Osteoblast (primary cell): ENCODE data around the gene ABHD11. TPM values are rescaled to one million over a fixed set of nuclear protein-coding genes. Genes with fewer than 3 reads are reported as not detected.
"Not testable (repeated sequence)": the region's sequence is repeated elsewhere in the genome, so short reads cannot be mapped to it uniquely, and the experiment has no call there.

Experiments used
- DNase-seq: peaks from one replicate; pipeline ENCODE4 v3.0.0; 2011; ENCODE audit warnings: low spot score, mixed read lengths; ENCODE audit not compliant: insufficient read length; ENCODE audit errors: missing footprints
- H2AFZ ChIP-seq: 2 replicates; pipeline ENCODE4 v1.6.0; 2011; ENCODE audit warnings: mild to moderate bottlenecking, low read length
- H3K27ac ChIP-seq: 2 replicates; pipeline ENCODE4 v1.5.1; 2011; ENCODE audit warnings: mild to moderate bottlenecking, low read depth, low read length, moderate library complexity
- H3K27me3 ChIP-seq: 2 replicates; pipeline ENCODE4 v1.6.0; 2012; ENCODE audit warnings: mild to moderate bottlenecking, control low read depth, inconsistent platforms, low read length, moderate library complexity; ENCODE audit not compliant: insufficient read depth
- H3K36me3 ChIP-seq: 2 replicates; pipeline ENCODE4 v1.5.1; 2011; ENCODE audit warnings: mild to moderate bottlenecking, low read length, control low read depth, moderate library complexity; ENCODE audit not compliant: insufficient read depth
- H3K4me1 ChIP-seq: 2 replicates; pipeline ENCODE4 v1.5.1; 2011; ENCODE audit warnings: mild to moderate bottlenecking, low read length, control low read depth, moderate library complexity; ENCODE audit not compliant: insufficient read depth
- H3K4me2 ChIP-seq: 2 replicates; pipeline ENCODE4 v1.6.0; 2011; ENCODE audit warnings: mild to moderate bottlenecking, low read length; ENCODE audit not compliant: insufficient read depth
- H3K4me3 ChIP-seq: fragments of 200-600 bp; sonication (generic); 3 replicates; pipeline ENCODE4 v1.5.1; 2012; ENCODE audit warnings: mild to moderate bottlenecking, low read length, inconsistent platforms; ENCODE audit not compliant: insufficient read depth
- H3K79me2 ChIP-seq: 2 replicates; pipeline ENCODE4 v1.6.0; 2012; ENCODE audit warnings: mild to moderate bottlenecking, low read length, control low read depth, inconsistent platforms; ENCODE audit not compliant: insufficient read depth
- H3K9me3 ChIP-seq: 2 replicates; pipeline ENCODE4 v1.5.1; 2011; ENCODE audit warnings: low read depth, low read length, control low read depth
- H4K20me1 ChIP-seq: 2 replicates; pipeline ENCODE4 v1.6.0; 2012; ENCODE audit warnings: mild to moderate bottlenecking, low read length, control low read depth; ENCODE audit not compliant: insufficient read depth
- total RNA-seq: library from RNA; depleted of rRNA; stranded (reverse); fragments of >200 nt; gene quantifications from 2 replicates; pipeline ENCODE4 v1.2.3, GENCODE V29; 2012
- TF ChIP-seq, protein P1 (sequence below): IDR thresholded peaks from 2 replicates; pipeline ENCODE4 v1.5.1; 2011; ENCODE audit warnings: mild to moderate bottlenecking, low read depth, low read length, moderate library complexity; ENCODE audit errors: extremely low read depth

The ABHD11 gene
- total RNA-seq, 1 donor: 8.7 TPM

- no peaks in the 10 kb centered on the region for H3K27me3 ChIP-seq
- H3K27ac ChIP-seq: peak overlapping the region; percentile 95
- H2AFZ ChIP-seq: no peak overlapping the region
- peak overlapping the region; percentile 82 for H3K4me2 ChIP-seq
- H3K4me3 ChIP-seq: peak overlapping the region; percentile 95
- no peaks in the 10 kb centered on the region for H3K9me3 ChIP-seq
- peaks cover 67% of the 10 kb centered on the region for H3K79me2 ChIP-seq
- H3K36me3 ChIP-seq: peaks cover 12% of the 10 kb centered on the region
- peaks cover 33% of the 10 kb centered on the region for H3K4me1 ChIP-seq
- peaks cover 50% of the 10 kb centered on the region for H4K20me1 ChIP-seq
- TF ChIP-seq, protein P1, sequence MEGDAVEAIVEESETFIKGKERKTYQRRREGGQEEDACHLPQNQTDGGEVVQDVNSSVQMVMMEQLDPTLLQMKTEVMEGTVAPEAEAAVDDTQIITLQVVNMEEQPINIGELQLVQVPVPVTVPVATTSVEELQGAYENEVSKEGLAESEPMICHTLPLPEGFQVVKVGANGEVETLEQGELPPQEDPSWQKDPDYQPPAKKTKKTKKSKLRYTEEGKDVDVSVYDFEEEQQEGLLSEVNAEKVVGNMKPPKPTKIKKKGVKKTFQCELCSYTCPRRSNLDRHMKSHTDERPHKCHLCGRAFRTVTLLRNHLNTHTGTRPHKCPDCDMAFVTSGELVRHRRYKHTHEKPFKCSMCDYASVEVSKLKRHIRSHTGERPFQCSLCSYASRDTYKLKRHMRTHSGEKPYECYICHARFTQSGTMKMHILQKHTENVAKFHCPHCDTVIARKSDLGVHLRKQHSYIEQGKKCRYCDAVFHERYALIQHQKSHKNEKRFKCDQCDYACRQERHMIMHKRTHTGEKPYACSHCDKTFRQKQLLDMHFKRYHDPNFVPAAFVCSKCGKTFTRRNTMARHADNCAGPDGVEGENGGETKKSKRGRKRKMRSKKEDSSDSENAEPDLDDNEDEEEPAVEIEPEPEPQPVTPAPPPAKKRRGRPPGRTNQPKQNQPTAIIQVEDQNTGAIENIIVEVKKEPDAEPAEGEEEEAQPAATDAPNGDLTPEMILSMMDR: no peak
- peak; percentile 80 for DNase-seq
Measured at GRCh38 chr7:73717025-73717807, 21.4 kb downstream of the ABHD11 start.

DNA sequence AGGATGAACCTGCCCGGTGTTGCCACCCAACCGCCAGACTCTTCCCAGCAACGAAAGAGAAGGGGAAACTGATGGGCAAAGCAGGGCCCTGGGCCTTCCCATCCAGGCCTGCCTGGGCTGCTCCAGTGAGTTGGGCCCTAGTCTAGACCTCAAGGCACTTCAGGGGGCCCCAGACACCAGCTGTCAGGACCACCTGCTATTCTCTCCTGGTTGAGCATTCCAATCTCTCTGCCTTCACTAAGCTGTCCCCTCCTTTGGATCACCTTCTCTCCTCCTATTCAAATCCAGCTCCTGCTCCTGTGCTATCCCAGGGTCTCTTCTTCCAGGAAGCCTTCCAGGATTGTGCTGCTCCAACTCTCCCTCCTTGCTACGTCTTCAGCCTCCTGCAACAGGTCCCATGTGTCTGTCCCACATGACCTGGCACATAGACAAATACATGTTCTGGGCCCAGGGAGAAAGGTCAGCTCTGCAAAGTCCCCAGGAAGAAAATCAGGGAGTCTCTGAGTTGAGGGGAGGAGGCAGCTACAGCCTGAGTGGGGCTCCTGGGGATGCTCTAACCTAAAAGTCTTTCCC lies 22.2 kb downstream of the ABHD11 start:
- peaks cover 33% of the 10 kb centered on the region for H3K4me1 ChIP-seq
- H3K36me3 ChIP-seq: peaks cover 16% of the 10 kb centered on the region
- peak overlapping the region; percentile 64 for H3K27ac ChIP-seq
- peaks cover 58% of the 10 kb centered on the region for H4K20me1 ChIP-seq
- H3K27me3 ChIP-seq: no peaks in the 10 kb centered on the region
- DNase-seq: peak; percentile 59
- H3K79me2 ChIP-seq: peaks cover 75% of the 10 kb centered on the region
- H2AFZ ChIP-seq: no peak overlapping the region
- no peaks in the 10 kb centered on the region for H3K9me3 ChIP-seq
- no peak overlapping the region for H3K4me3 ChIP-seq
- peak overlapping the region; percentile 34 for H3K4me2 ChIP-seq
- TF ChIP-seq, protein P1: no peak

DNA sequence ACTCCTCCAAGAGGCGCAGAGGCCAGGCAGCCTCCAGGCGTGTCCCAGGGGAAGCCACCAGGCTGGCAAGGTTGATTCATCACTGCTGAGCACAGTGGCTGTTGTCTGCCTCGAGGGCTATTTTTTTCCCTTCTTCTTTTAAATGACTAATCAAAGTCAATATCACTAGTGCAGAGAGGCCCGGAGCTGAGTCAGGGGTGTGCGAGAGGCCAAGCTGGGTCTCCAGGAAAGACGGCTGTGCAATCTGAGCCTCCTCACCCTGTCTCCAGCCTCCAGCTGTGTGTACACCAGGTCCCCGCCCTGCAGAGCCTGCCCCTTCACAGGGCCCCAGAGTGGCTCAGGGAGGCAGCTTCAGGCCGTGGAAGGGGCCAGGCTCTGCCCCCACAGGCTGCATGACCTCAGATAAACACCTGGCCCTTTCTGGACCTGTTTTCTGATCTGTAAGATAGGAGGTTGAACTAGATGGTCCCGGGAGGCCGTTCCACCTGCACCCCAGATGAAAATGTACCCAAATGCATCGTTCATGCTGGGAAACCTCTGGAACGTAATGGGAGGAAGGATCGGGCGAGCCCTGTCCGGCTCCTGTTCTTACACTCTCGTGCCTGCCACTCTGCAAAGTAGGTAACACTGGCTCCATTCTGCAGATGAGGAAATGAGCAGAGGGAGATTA lies 22.8 kb downstream of the ABHD11 start:
- peaks cover 33% of the 10 kb centered on the region for H3K4me1 ChIP-seq
- H3K27ac ChIP-seq: peak overlapping the region; percentile 68
- peaks cover 82% of the 10 kb centered on the region for H3K79me2 ChIP-seq
- H3K4me3 ChIP-seq: peak overlapping the region; percentile 4
- H4K20me1 ChIP-seq: peaks cover 61% of the 10 kb centered on the region
- TF ChIP-seq, protein P1: no peak
- no peaks in the 10 kb centered on the region for H3K27me3 ChIP-seq
- no peak overlapping the region for H2AFZ ChIP-seq
- no peaks in the 10 kb centered on the region for H3K9me3 ChIP-seq
- peak; percentile 99 for DNase-seq
- H3K4me2 ChIP-seq: peak overlapping the region; percentile 65
- peaks cover 16% of the 10 kb centered on the region for H3K36me3 ChIP-seq

DNA sequence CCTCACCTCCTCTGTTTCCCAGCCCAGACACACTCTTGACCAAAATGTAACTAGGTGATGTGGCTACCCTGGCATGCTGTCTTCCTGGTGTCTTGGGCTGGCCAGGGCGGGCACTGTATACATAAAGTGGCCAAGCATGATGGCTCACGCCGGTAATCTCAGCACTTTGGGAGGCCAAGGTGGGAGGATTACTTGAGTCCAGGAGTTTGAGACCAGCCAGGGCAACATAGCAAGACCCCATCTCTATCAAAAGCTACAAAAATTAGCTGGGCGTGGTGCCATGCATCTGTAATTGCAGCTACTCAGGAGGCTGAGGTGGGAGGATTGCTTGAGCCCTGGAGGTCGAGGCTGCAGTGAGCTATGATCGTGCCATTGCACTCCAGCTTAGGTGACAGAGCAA lies 25.3 kb downstream of the ABHD11 start:
- H3K4me3 ChIP-seq, H3K4me2 ChIP-seq, H2AFZ ChIP-seq, H3K9me3 ChIP-seq, H3K27me3 ChIP-seq, H3K27ac ChIP-seq: not testable (repeated sequence)
- peak; percentile 38 for DNase-seq
- H3K79me2 ChIP-seq: peaks cover 95% of the 10 kb centered on the region
- H3K4me1 ChIP-seq: peaks cover 30% of the 10 kb centered on the region
- H4K20me1 ChIP-seq: peaks cover 80% of the 10 kb centered on the region
- H3K36me3 ChIP-seq: peaks cover 21% of the 10 kb centered on the region
